HepG2 (cell line): Measurements from ENCODE around the gene CHST12.

Experiments
- JUNB ChIP-seq: sonication (generic); formaldehyde crosslinking; IDR thresholded peaks from 2 replicates; pipeline ENCODE4 v1.8.0; 2022; ENCODE audit warnings: missing genetic modification reagents, mild to moderate bottlenecking, borderline replicate concordance
- KLF16 ChIP-seq, 2 experiments: sonication (generic) in 1 of 2; formaldehyde crosslinking in 1 of 2; IDR thresholded peaks; 2 replicates each; pipeline versions ENCODE4 v1.6.1 to v1.8.0; 2016 to 2023; ENCODE audit warnings: missing genetic modification reagents in 2 of 2, missing compliant biosample characterization in 1 of 2
- PAX8 ChIP-seq: sonication (generic); formaldehyde crosslinking; IDR thresholded peaks from 2 replicates; pipeline ENCODE4 v1.8.0; 2022; ENCODE audit warnings: mild to moderate bottlenecking, missing genetic modification reagents, borderline replicate concordance
- RXRA ChIP-seq: sonication (generic); formaldehyde crosslinking; IDR thresholded peaks from 2 replicates; pipeline ENCODE4 v1.5.1; 2020; ENCODE audit warnings: missing genetic modification reagents
- TAF1 ChIP-seq: sonication (generic); formaldehyde crosslinking; IDR thresholded peaks from 2 replicates; pipeline ENCODE4 v1.4.0; 2020; ENCODE audit warnings: missing genetic modification reagents
- THAP9 ChIP-seq: sonication (generic); formaldehyde crosslinking; IDR thresholded peaks from 2 replicates; pipeline ENCODE4; 2020; ENCODE audit warnings: missing genetic modification reagents, mild to moderate bottlenecking, borderline replicate concordance
- ZNF263 ChIP-seq: sonication (generic); formaldehyde crosslinking; IDR thresholded peaks from 2 replicates; pipeline ENCODE4 v1.4.0; 2020; ENCODE audit warnings: missing genetic modification reagents
- ZNF660 ChIP-seq: sonication (generic); formaldehyde crosslinking; IDR thresholded peaks from 2 replicates; pipeline ENCODE4 v1.5.1; 2020; ENCODE audit warnings: mild to moderate bottlenecking, low read depth, missing genetic modification reagents, borderline replicate concordance

- TF ChIP-seq RXRA (CRISPR knock-in tag): no peak
- TF ChIP-seq JUNB (CRISPR knock-in tag): no peak
- no peak for TF ChIP-seq ZNF263
- no peak for TF ChIP-seq THAP9 (CRISPR knock-in tag)
- no peak for TF ChIP-seq KLF16 (CRISPR knock-in tag; IDR thresholded peaks at IDR 0.05)
- TF ChIP-seq ZNF660 (CRISPR knock-in tag): no peak
- TF ChIP-seq TAF1 (CRISPR knock-in tag): no peak
- TF ChIP-seq PAX8: no peak
Observed at GRCh38 chr7:2359610-2360009, 43.8 kb upstream of the CHST12 start.
